Karpas-422 (cell line): ENCODE data around the gene MKX. TPM values are rescaled to one million over a fixed set of nuclear protein-coding genes. Genes with fewer than 3 reads are reported as not detected.

Source experiments
- DNase-seq: peaks from one replicate; pipeline ENCODE4 v3.0.0-alpha.2; 2015
- H2AFZ ChIP-seq: fragments of 200-600 bp; sonication (generic); 2 replicates; pipeline ENCODE4 v1.6.1; 2014; ENCODE audit warnings: antibody characterized with exemption, low read length, mixed read lengths
- H3K27ac ChIP-seq: fragments of 200-600 bp; sonication (generic); 2 replicates; pipeline ENCODE4 v1.5.1; 2014; ENCODE audit warnings: mild to moderate bottlenecking, low read length, moderate library complexity
- H3K27me3 ChIP-seq: fragments of 200-600 bp; sonication (generic); 2 replicates; pipeline ENCODE4 v1.6.1; 2014; ENCODE audit warnings: low read length, mixed read lengths
- H3K36me3 ChIP-seq: fragments of 200-600 bp; sonication (generic); 2 replicates; pipeline ENCODE4 v1.6.1; 2014; ENCODE audit warnings: low read length, mixed read lengths; ENCODE audit not compliant: insufficient read depth
- H3K4me1 ChIP-seq: fragments of 200-600 bp; sonication (generic); 2 replicates; pipeline ENCODE4 v1.6.1; 2014; ENCODE audit warnings: mild to moderate bottlenecking, low read length, mixed read lengths
- H3K4me2 ChIP-seq: fragments of 200-600 bp; sonication (generic); 2 replicates; pipeline ENCODE4 v1.6.1; 2014; ENCODE audit warnings: low read length, low read depth, mild to moderate bottlenecking; ENCODE audit not compliant: poor library complexity, severe bottlenecking
- H3K4me3 ChIP-seq: fragments of 200-600 bp; sonication (generic); 2 replicates; pipeline ENCODE4 v1.5.1; 2014; ENCODE audit warnings: mild to moderate bottlenecking, antibody characterized with exemption, low read length, mixed read lengths
- H3K79me2 ChIP-seq: fragments of 200-600 bp; sonication (generic); 2 replicates; pipeline ENCODE4 v1.6.1; 2014; ENCODE audit warnings: mild to moderate bottlenecking, low read length, mixed read lengths
- H3K9ac ChIP-seq: fragments of 200-600 bp; sonication (generic); 2 replicates; pipeline ENCODE4 v1.6.0; 2014; ENCODE audit warnings: low read length
- H3K9me2 ChIP-seq: fragments of 200-600 bp; sonication (generic), shearing (Covaris generic); replicated peaks from 2 replicates; pipeline ENCODE4 v1.6.0; 2014; ENCODE audit warnings: mild to moderate bottlenecking, low read length, moderate library complexity; ENCODE audit not compliant: insufficient read depth
- H3K9me3 ChIP-seq: fragments of 300-700, 200-600 bp; sonication (generic); 2 replicates; pipeline ENCODE4 v1.6.1; 2014; ENCODE audit warnings: low read length, mixed read lengths
- H4K20me1 ChIP-seq: fragments of 200-600 bp; sonication (generic); 2 replicates; pipeline ENCODE4 v1.6.1; 2014; ENCODE audit warnings: mild to moderate bottlenecking, antibody characterized with exemption, low read length, low read depth; ENCODE audit not compliant: insufficient read depth
- total RNA-seq: library from RNA; depleted of rRNA; stranded (reverse); fragments of >200 nt; shearing (Covaris generic); gene quantifications from 2 replicates; pipeline ENCODE4 v1.2.3, GENCODE V29; 2014; ENCODE audit warnings: low replicate concordance

MKX gene
- total RNA-seq, 1 experiment from 2014 or later, result not detected

DNA sequence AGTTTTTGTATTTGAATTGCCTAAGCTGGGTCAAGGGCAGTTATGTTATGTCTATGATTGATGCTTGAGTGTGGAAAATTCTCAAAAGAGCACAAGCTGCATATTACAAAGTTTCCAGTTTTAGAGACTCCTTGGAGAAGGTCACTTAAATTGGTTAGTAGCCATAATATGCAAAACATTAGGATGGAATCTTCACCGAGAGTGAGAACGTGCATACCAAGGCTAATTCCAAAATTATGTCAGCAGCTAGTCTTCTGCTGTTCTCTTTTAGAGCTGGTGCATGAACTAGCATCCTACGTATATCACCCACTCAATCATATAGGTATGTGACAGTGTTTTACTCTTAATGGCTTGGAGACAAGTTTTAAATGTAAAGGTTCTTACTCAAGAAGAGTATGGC is 49.2 kb downstream of the MKX start:
- no peaks in the 10 kb centered on the region for H3K36me3 ChIP-seq
- H3K27ac ChIP-seq, result no peak overlapping the region
- no peaks in the 10 kb centered on the region for H3K27me3 ChIP-seq
- H3K79me2 ChIP-seq, result no peaks in the 10 kb centered on the region
- no peak overlapping the region for H3K4me2 ChIP-seq
- DNase-seq, result no peak
- no peak overlapping the region for H2AFZ ChIP-seq
- H3K4me1 ChIP-seq, result no peaks in the 10 kb centered on the region
- no peaks in the 10 kb centered on the region for H3K9me2 ChIP-seq
- no peaks in the 10 kb centered on the region for H4K20me1 ChIP-seq
- H3K4me3 ChIP-seq, result no peak overlapping the region
- H3K9ac ChIP-seq, result no peak overlapping the region
- no peaks in the 10 kb centered on the region for H3K9me3 ChIP-seq

DNA sequence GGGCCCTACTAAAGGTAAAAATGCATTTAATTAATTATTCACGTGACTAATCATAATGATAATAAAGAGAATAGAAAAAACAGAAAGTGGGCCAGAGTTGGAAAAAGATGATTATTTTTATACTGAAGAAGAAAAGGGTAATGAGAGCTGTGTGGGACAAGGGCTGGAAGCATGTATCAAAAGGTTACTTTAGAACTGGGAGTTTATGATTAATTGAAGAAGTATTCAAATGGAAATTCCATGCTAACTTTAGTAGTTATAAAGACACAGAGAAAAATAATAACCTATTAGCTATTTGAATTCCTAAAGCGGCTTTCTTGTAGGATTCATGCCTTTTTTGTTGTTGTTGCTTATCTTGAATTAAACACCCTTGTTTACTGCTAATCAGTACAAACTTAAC is 49.9 kb downstream of the MKX start:
- Histone ChIP-seq H3K36me3 (no peaks in the 10 kb centered on the region), H3K4me1 (no peaks in the 10 kb centered on the region), H3K9me2 (no peaks in the 10 kb centered on the region), H3K27me3 (no peaks in the 10 kb centered on the region), H3K9me3 (no peaks in the 10 kb centered on the region), H3K27ac (no peak overlapping the region), H3K4me2 (no peak overlapping the region), H4K20me1 (no peaks in the 10 kb centered on the region), H3K9ac (no peak overlapping the region), H3K4me3 (no peak overlapping the region), H3K79me2 (no peaks in the 10 kb centered on the region), H2AFZ (no peak overlapping the region)
- no peak for DNase-seq

DNA sequence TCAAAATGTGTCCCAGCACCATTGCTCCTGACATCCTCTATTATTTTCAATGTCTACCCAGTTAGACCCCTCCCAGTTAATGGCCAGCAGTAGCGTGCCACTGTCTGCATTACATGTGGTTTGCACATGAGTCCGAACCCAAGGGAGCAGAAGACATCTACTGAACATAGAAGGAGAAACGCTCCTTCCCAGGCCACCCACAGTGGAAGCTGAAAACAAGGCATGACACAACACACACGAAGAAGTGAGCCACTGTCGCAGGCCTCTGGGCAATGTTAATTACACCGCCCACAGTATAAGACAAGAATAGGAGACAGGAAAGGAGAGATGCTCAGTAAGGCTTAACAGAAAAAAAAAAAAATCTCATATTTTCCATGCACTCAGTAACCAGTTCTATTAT is 50.5 kb downstream of the MKX start:
- Histone ChIP-seq H3K9ac (no peak overlapping the region), H3K4me2 (no peak overlapping the region), H3K9me3 (no peaks in the 10 kb centered on the region), H3K27ac (no peak overlapping the region), H3K4me1 (no peaks in the 10 kb centered on the region), H3K4me3 (no peak overlapping the region), H2AFZ (no peak overlapping the region), H3K79me2 (no peaks in the 10 kb centered on the region), H3K36me3 (no peaks in the 10 kb centered on the region), H4K20me1 (no peaks in the 10 kb centered on the region), H3K9me2 (no peaks in the 10 kb centered on the region), H3K27me3 (no peaks in the 10 kb centered on the region)
- no peak for DNase-seq

- H3K9me2 ChIP-seq, result no peaks in the 10 kb centered on the region
- H3K9me3 ChIP-seq, result no peaks in the 10 kb centered on the region
- H3K27me3 ChIP-seq, result no peaks in the 10 kb centered on the region
- no peak overlapping the region for H3K4me2 ChIP-seq
- no peak overlapping the region for H3K9ac ChIP-seq
- H3K4me3 ChIP-seq, result no peak overlapping the region
- no peaks in the 10 kb centered on the region for H3K4me1 ChIP-seq
- H3K36me3 ChIP-seq, result no peaks in the 10 kb centered on the region
- no peaks in the 10 kb centered on the region for H4K20me1 ChIP-seq
- no peaks in the 10 kb centered on the region for H3K79me2 ChIP-seq
- no peak overlapping the region for H3K27ac ChIP-seq
- no peak for DNase-seq
- no peak overlapping the region for H2AFZ ChIP-seq
Measured at GRCh38 chr10:27692663-27693062, 53.0 kb downstream of the MKX start.

DNA sequence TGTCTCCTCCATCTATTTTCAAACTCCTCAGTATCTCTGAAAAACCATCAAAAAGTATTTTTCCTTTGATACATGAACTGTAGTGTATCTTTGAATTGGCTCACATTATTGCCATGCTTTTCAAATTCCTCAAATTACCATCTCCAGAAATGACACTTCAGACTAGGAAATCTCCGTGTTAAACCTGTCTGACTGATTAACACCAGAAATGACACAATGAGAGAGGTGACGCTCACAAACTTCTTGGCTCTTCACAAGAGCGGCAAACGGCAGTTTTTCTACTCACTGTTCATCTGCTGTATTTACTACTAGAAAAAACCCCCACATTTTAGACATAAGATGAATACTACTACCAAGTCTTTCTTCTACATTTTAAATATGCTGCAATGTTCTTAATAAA is 56.6 kb downstream of the MKX start:
- no peaks in the 10 kb centered on the region for H3K79me2 ChIP-seq
- H2AFZ ChIP-seq, result no peak overlapping the region
- no peaks in the 10 kb centered on the region for H3K36me3 ChIP-seq
- H3K27me3 ChIP-seq, result no peaks in the 10 kb centered on the region
- no peak overlapping the region for H3K4me2 ChIP-seq
- no peak overlapping the region for H3K4me3 ChIP-seq
- no peaks in the 10 kb centered on the region for H3K9me2 ChIP-seq
- H3K9ac ChIP-seq, result no peak overlapping the region
- no peaks in the 10 kb centered on the region for H4K20me1 ChIP-seq
- DNase-seq, result no peak
- H3K9me3 ChIP-seq, result no peaks in the 10 kb centered on the region
- H3K4me1 ChIP-seq, result no peaks in the 10 kb centered on the region
- H3K27ac ChIP-seq, result no peak overlapping the region

- Histone ChIP-seq H3K27ac (no peak overlapping the region), H3K36me3 (no peaks in the 10 kb centered on the region), H4K20me1 (no peaks in the 10 kb centered on the region), H3K4me3 (no peak overlapping the region), H3K9me2 (no peaks in the 10 kb centered on the region), H3K27me3 (no peaks in the 10 kb centered on the region), H3K9ac (no peak overlapping the region), H3K4me2 (no peak overlapping the region), H3K79me2 (no peaks in the 10 kb centered on the region), H2AFZ (no peak overlapping the region), H3K9me3 (no peaks in the 10 kb centered on the region), H3K4me1 (no peaks in the 10 kb centered on the region)
- no peak for DNase-seq
Measured at GRCh38 chr10:27688276-27688675, 57.3 kb downstream of the MKX start.

DNA sequence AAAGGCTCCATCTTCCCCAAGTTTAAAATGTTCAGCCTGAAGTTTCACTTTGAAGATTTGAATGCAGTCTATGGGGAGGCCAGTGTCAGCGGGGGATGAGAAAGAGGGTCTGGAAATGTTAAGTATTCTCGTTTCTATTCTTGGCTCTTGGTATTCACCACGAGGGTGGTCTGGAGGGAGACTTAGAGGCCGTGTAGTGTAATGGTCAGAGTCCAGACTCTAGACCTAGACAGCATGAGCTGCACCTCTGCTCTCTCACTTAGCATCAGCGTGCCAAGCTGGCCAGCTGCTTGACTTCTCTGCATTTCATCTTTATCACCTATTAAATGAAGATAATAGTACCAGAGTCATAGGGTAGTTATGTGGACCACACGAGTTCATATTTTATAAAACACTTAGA is 57.9 kb downstream of the MKX start:
- Histone ChIP-seq H3K4me1 (no peaks in the 10 kb centered on the region), H3K79me2 (no peaks in the 10 kb centered on the region), H3K4me2 (no peak overlapping the region), H3K4me3 (no peak overlapping the region), H3K27me3 (no peaks in the 10 kb centered on the region), H3K9me2 (no peaks in the 10 kb centered on the region), H3K9me3 (no peaks in the 10 kb centered on the region), H3K27ac (no peak overlapping the region), H4K20me1 (no peaks in the 10 kb centered on the region), H2AFZ (no peak overlapping the region), H3K9ac (no peak overlapping the region), H3K36me3 (no peaks in the 10 kb centered on the region)
- DNase-seq, result no peak

- Histone ChIP-seq H3K36me3 (no peaks in the 10 kb centered on the region), H2AFZ (no peak overlapping the region)
Measured at GRCh38 chr10:27687326-27687725, 58.3 kb downstream of the MKX start.

GRCh38 chr10:27685681-27686080 is 59.9 kb downstream of the MKX start:
- H3K9me3 ChIP-seq, result no peaks in the 10 kb centered on the region
- H3K27ac ChIP-seq, result no peak overlapping the region
- no peak for DNase-seq
- H3K4me2 ChIP-seq, result no peak overlapping the region
- no peaks in the 10 kb centered on the region for H3K36me3 ChIP-seq
- no peak overlapping the region for H2AFZ ChIP-seq
- H3K4me3 ChIP-seq, result no peak overlapping the region
- H3K9ac ChIP-seq, result no peak overlapping the region
- H3K9me2 ChIP-seq, result no peaks in the 10 kb centered on the region
- H3K27me3 ChIP-seq, result no peaks in the 10 kb centered on the region
- no peaks in the 10 kb centered on the region for H3K4me1 ChIP-seq
- no peaks in the 10 kb centered on the region for H3K79me2 ChIP-seq
- H4K20me1 ChIP-seq, result no peaks in the 10 kb centered on the region

More at GRCh38 chr10:27687326-27687725, 58.3 kb downstream of the MKX start:
- Histone ChIP-seq H3K27ac (no peak overlapping the region), H4K20me1 (no peaks in the 10 kb centered on the region), H3K9ac (no peak overlapping the region), H3K4me2 (no peak overlapping the region), H3K4me3 (no peak overlapping the region), H3K9me2 (no peaks in the 10 kb centered on the region), H3K79me2 (no peaks in the 10 kb centered on the region), H3K4me1 (no peaks in the 10 kb centered on the region), H3K9me3 (no peaks in the 10 kb centered on the region), H3K27me3 (no peaks in the 10 kb centered on the region)
- DNase-seq, result no peak
